IMR-90 (cell line): ENCODE measurements around the gene PRDM15. TPM values are rescaled to one million over a fixed set of nuclear protein-coding genes. Genes with fewer than 3 reads are reported as not detected.
A peak's percentile ranks its signal among the peaks of the same experiment; 100 is the strongest.

Experiments used
- ATAC-seq: fragments of 200-7000 bp; cut with Tn5 transposase; 2 replicates; pipeline ENCODE4 v1.9.1; 2020; ENCODE audit warnings: low read depth, mild to moderate bottlenecking, moderate library complexity
- BruUV-seq: library from RNA; stranded (reverse); fragments of 400-500 nt; replicated peaks from 2 replicates; lab custom pipeline; 2021; lab: Mats Ljungman, UMichigan
- CTCF ChIA-PET: fragments of 300-600 bp; formaldehyde crosslinking; extraction: SDS; loops from one replicate; lab custom pipeline; 2021; ENCODE audit warnings: antibody characterized with exemption; lab: Yijun Ruan, JAX
- POLR2A ChIA-PET: fragments of 300-600 bp; sonication (Branson Sonifier 250); formaldehyde crosslinking; loops from one replicate; lab custom pipeline; 2022; ENCODE audit warnings: antibody characterized with exemption; ENCODE audit not compliant: unreplicated experiment; lab: Charles Lee
- DNase-seq: peaks from one replicate; pipeline ENCODE4 v3.0.0; 2013
- H2AFZ ChIP-seq: replicated peaks from 2 replicates; pipeline ENCODE3; 2013; ENCODE audit warnings: low read length, mild to moderate bottlenecking; ENCODE audit not compliant: poor library complexity
- H2AK5ac ChIP-seq: 2 replicates; pipeline ENCODE4 v1.6.1; 2013; ENCODE audit warnings: low read depth, low read length, inconsistent platforms
- H2AK9ac ChIP-seq: replicated peaks from 2 replicates; pipeline ENCODE3; 2013; ENCODE audit warnings: mild to moderate bottlenecking, low read depth, low read length, moderate library complexity; ENCODE audit not compliant: poor library complexity
- H2BK120ac ChIP-seq: 2 replicates; pipeline ENCODE4 v1.6.1; 2013; ENCODE audit warnings: low read depth, low read length, inconsistent platforms
- H2BK15ac ChIP-seq: 3 replicates; pipeline ENCODE4 v1.6.1; 2013; ENCODE audit warnings: low read depth, low read length, inconsistent platforms
- H2BK20ac ChIP-seq: 2 replicates; pipeline ENCODE4 v1.6.1; 2013; ENCODE audit warnings: low read depth, mild to moderate bottlenecking, inconsistent platforms, low read length, moderate library complexity
- H2BK5ac ChIP-seq: 2 replicates; pipeline ENCODE4 v1.6.1; 2013; ENCODE audit warnings: mild to moderate bottlenecking, low read depth, low read length, inconsistent platforms; ENCODE audit not compliant: poor library complexity, severe bottlenecking
- H3K14ac ChIP-seq: replicated peaks from 2 replicates; pipeline ENCODE4 v1.6.1; 2013; ENCODE audit warnings: low read depth, low read length, inconsistent platforms
- H3K18ac ChIP-seq: 2 replicates; pipeline ENCODE4 v1.6.1; 2013; ENCODE audit warnings: low read depth, low read length, control low read depth
- H3K23ac ChIP-seq: 2 replicates; pipeline ENCODE4 v1.6.1; 2013; ENCODE audit warnings: low read depth, low read length, inconsistent platforms
- H3K27ac ChIP-seq: 2 replicates; pipeline ENCODE4 v1.5.1; 2013; ENCODE audit warnings: mild to moderate bottlenecking, control low read depth, low read length; ENCODE audit not compliant: insufficient read depth
- H3K27me3 ChIP-seq: 2 replicates; pipeline ENCODE4 v1.6.1; 2013; ENCODE audit warnings: low read length; ENCODE audit not compliant: control insufficient read depth, insufficient read depth
- H3K36me3 ChIP-seq: 2 replicates; pipeline ENCODE4 v1.6.1; 2013; ENCODE audit warnings: low read length, mixed read lengths; ENCODE audit not compliant: control insufficient read depth, insufficient read depth
- H3K4ac ChIP-seq: 2 replicates; pipeline ENCODE4 v1.6.1; 2013; ENCODE audit warnings: low read depth, low read length, inconsistent platforms
- H3K4me1 ChIP-seq: 2 replicates; pipeline ENCODE4 v1.6.1; 2013; ENCODE audit warnings: low read length, mixed read lengths; ENCODE audit not compliant: control insufficient read depth, insufficient read depth
- H3K4me2 ChIP-seq: 2 replicates; pipeline ENCODE4 v1.6.1; 2013; ENCODE audit warnings: low read depth, mild to moderate bottlenecking, control low read depth, low read length, moderate library complexity
- H3K4me3 ChIP-seq: 2 replicates; pipeline ENCODE4 v1.5.1; 2013; ENCODE audit warnings: low read depth, mild to moderate bottlenecking, control low read depth, low read length, moderate library complexity; ENCODE audit not compliant: insufficient read depth
- H3K56ac ChIP-seq: 2 replicates; pipeline ENCODE4 v1.6.1; 2013; ENCODE audit warnings: low read length, inconsistent platforms; ENCODE audit not compliant: insufficient read depth; ENCODE audit errors: extremely low read depth
- H3K79me1 ChIP-seq, 2 experiments: 2 replicates each; pipeline ENCODE4 v1.6.1; 2013; ENCODE audit warnings: low read length in 2 of 2, inconsistent platforms in 1 of 2, low read depth in 1 of 2
- H3K9ac ChIP-seq: 2 replicates; pipeline ENCODE4 v1.6.1; 2013; ENCODE audit warnings: low read depth, low read length, control low read depth
- H3K9me1 ChIP-seq: 2 replicates; pipeline ENCODE4 v1.6.1; 2013; ENCODE audit warnings: low read length, inconsistent platforms; ENCODE audit not compliant: insufficient read depth
- H3K9me3 ChIP-seq: 2 replicates; pipeline ENCODE4 v1.6.1; 2013; ENCODE audit warnings: low read length; ENCODE audit not compliant: control insufficient read depth, insufficient read depth
- H4K20me1 ChIP-seq: 2 replicates; pipeline ENCODE4 v1.6.1; 2013; ENCODE audit warnings: low read length, inconsistent platforms; ENCODE audit not compliant: insufficient read depth
- H4K5ac ChIP-seq: 2 replicates; pipeline ENCODE4 v1.6.1; 2013; ENCODE audit warnings: mild to moderate bottlenecking, low read depth, low read length, control low read depth
- H4K8ac ChIP-seq, 2 experiments: 2 replicates each; pipeline ENCODE4 v1.6.1; 2013; ENCODE audit warnings: low read depth in 2 of 2, low read length in 2 of 2, control low read depth in 1 of 2, inconsistent platforms in 1 of 2
- H4K91ac ChIP-seq: 2 replicates; pipeline ENCODE4 v1.6.1; 2013; ENCODE audit warnings: low read depth, low read length, inconsistent platforms; ENCODE audit not compliant: insufficient read depth
- BHLHE40 ChIP-seq: fragments of 150-350 bp; IDR thresholded peaks from 2 replicates; pipeline ENCODE4 v1.6.1; 2016; ENCODE audit warnings: mild to moderate bottlenecking, low read depth, low read length
- CEBPB ChIP-seq: IDR thresholded peaks from 2 replicates; pipeline ENCODE4 v1.6.1; 2012; ENCODE audit warnings: low read depth, low read length, improper control_type of control experiment
- CHD1 ChIP-seq: IDR thresholded peaks from 2 replicates; pipeline ENCODE4 v1.6.1; 2012; ENCODE audit warnings: low read depth, low read length, improper control_type of control experiment
- FOS ChIP-seq: fragments of 150-350 bp; IDR thresholded peaks from 2 replicates; pipeline ENCODE4 v1.6.1; 2016; ENCODE audit warnings: low read depth, low read length
- MAFK ChIP-seq: IDR thresholded peaks from 2 replicates; pipeline ENCODE4 v1.6.1; 2012; ENCODE audit warnings: low read depth, low read length, improper control_type of control experiment
- MAZ ChIP-seq: IDR thresholded peaks from 2 replicates; pipeline ENCODE4 v1.6.1; 2012; ENCODE audit warnings: low read depth, mild to moderate bottlenecking, low read length, improper control_type of control experiment, moderate library complexity, borderline replicate concordance
- MXI1 ChIP-seq: IDR thresholded peaks from 2 replicates; pipeline ENCODE4 v1.6.1; 2012; ENCODE audit warnings: low read depth, mild to moderate bottlenecking, low read length, moderate library complexity, borderline replicate concordance
- NFE2L2 ChIP-seq: fragments of 150-350 bp; IDR thresholded peaks from 2 replicates; pipeline ENCODE4 v1.6.1; 2016; ENCODE audit warnings: low read depth, mild to moderate bottlenecking, low read length
- POLR2A ChIP-seq: IDR thresholded peaks from 2 replicates; pipeline ENCODE4 v1.6.1; 2012; ENCODE audit warnings: mild to moderate bottlenecking, low read depth, low read length
- RAD21 ChIP-seq: IDR thresholded peaks from 2 replicates; pipeline ENCODE4 v1.6.1; 2012; ENCODE audit warnings: low read length, improper control_type of control experiment
- RCOR1 ChIP-seq: IDR thresholded peaks from 2 replicates; pipeline ENCODE4 v1.6.1; 2012; ENCODE audit warnings: mild to moderate bottlenecking, low read length, improper control_type of control experiment; ENCODE audit not compliant: insufficient replicate concordance
- RFX5 ChIP-seq: IDR thresholded peaks from 2 replicates; pipeline ENCODE4 v1.8.0; 2012; ENCODE audit warnings: low read depth, mild to moderate bottlenecking, low read length, moderate library complexity
- SMC3 ChIP-seq: fragments of 150-350 bp; IDR thresholded peaks from 2 replicates; pipeline ENCODE4 v1.6.1; 2016; ENCODE audit warnings: low read depth, mild to moderate bottlenecking, antibody characterized with exemption, low read length, moderate library complexity
- WGBS, 2 experiments: methylation state at CpG; one replicate each; pipeline versions ENCODE4 v1.1.5 to v1.1.7; 2013; ENCODE audit warnings: missing lambda C conversion rate in 2 of 2; ENCODE audit not compliant: insufficient read length in 1 of 2; ENCODE audit errors: extremely low coverage in 2 of 2; 5-methylcytosine and 5-hydroxymethylcytosine counted together
- dilution Hi-C: fragments of 300-500 bp; cut with HindIII; formaldehyde crosslinking; loops from one replicate; pipeline ENCODE4 v1.14.3; 2018; ENCODE audit warnings: low sequenced_read_pairs; ENCODE audit not compliant: unreplicated experiment
- in situ Hi-C: fragments of 300-500 bp; cut with MboI; formaldehyde crosslinking; loops from 3 replicates; pipeline ENCODE4 v1.14.3; 2019; ENCODE audit warnings: low sequenced_read_pairs, inconsistent platforms, mixed read lengths
- intact Hi-C: fragments of 100-400 bp; cut with micrococcal nuclease; formaldehyde crosslinking; loops from 2 replicates; pipeline ENCODE4 v1.10.0; 2022
- polyA plus RNA-seq, 3 experiments: library from polyadenylated mRNA; depleted of rRNA; stranded (reverse); fragments of >200 nt; gene quantifications; 2 replicates each; pipeline ENCODE4 v1.2.3, GENCODE V29; 2012; ENCODE audit warnings: low replicate concordance in 1 of 3
- total RNA-seq: library from RNA; depleted of rRNA; stranded (reverse); fragments of >200 nt; gene quantifications from 2 replicates; pipeline ENCODE4 v1.2.3, GENCODE V29; 2012
- TF ChIP-seq, protein P1 (sequence below): conservative IDR thresholded peaks from 2 replicates; pipeline ENCODE4 v1.5.1; 2012; ENCODE audit warnings: mild to moderate bottlenecking, low read depth, low read length, improper control_type of control experiment
- TF ChIP-seq, protein P2 (sequence below): fragments of 150-350 bp; IDR thresholded peaks from 2 replicates; pipeline ENCODE4 v1.6.1; 2016; ENCODE audit warnings: low read depth, mild to moderate bottlenecking, low read length, moderate library complexity, borderline replicate concordance
- TF ChIP-seq, protein P3 (sequence below): fragments of 150-350 bp; IDR thresholded peaks from 2 replicates; pipeline ENCODE4 v1.6.1; 2017; ENCODE audit warnings: mild to moderate bottlenecking, antibody characterized with exemption, low read length, low read depth

PRDM15 gene
- total and polyA plus RNA-seq, 2 of the 4 experiments (the other 2 are of a cell fraction), result 7.3 to 8.8 TPM

DNA sequence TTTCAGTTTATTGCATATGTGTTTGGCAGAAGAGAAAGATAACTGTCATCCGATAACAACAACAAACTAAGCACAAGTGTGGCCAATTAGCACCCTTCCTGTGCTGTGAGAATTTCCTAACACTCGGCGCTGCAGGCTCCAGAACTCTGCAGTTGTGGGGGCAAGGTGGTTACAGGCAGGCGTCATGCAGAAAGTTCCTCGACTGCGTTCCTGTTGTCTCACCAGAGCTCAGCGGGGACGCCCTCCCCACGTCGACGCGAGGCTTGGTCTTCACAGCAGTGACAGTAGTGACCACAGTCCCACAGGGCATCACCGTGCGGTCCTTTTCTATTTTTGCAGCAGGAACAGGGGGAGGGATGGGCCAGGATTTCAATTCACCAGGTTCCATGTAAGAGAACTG, 27.6 kb upstream of the PRDM15 start:
- Histone ChIP-seq H2BK120ac (no peak overlapping the region), H2BK5ac (no peak overlapping the region), H3K9me3 (no peaks in the 10 kb centered on the region), H3K14ac (no peak overlapping the region), H3K4me1 (no peaks in the 10 kb centered on the region), H3K18ac (no peak overlapping the region), H2AFZ (no peak overlapping the region), H3K79me1 (no peaks in the 10 kb centered on the region), H2BK15ac (no peak overlapping the region), H4K20me1 (no peaks in the 10 kb centered on the region), H3K27me3 (no peaks in the 10 kb centered on the region), H4K91ac (no peak overlapping the region), H4K5ac (no peak overlapping the region), H3K9me1 (no peaks in the 10 kb centered on the region; the same call in 1 of the 2 replicates), H2AK9ac (peak overlapping the region; percentile 50), H2BK20ac (no peak overlapping the region), H2AK5ac (no peak overlapping the region), H3K56ac (no peak overlapping the region), H4K8ac (no peak overlapping the region), H3K9ac (no peak overlapping the region), H3K4me2 (no peak overlapping the region), H3K4ac (no peak overlapping the region), H3K23ac (no peak overlapping the region), H3K36me3 (peaks cover 34% of the 10 kb centered on the region), H3K27ac (no peak overlapping the region), H3K4me3 (no peak overlapping the region)
- WGBS, 2 experiments, result 76% methylated on average over 5 of the region's 14 CpGs; no CpG with 5 or more reads in 1 of the 2 experiments
- no peak for ATAC-seq
- intact Hi-C loops, result no loop called here
- in situ Hi-C loops, result no loop called here
- POLR2A ChIA-PET, result no interaction called here
- dilution Hi-C loops, result no loop called here
- CTCF ChIA-PET, result no interaction called here
- no peak for TF ChIP-seq MAFK
- TF ChIP-seq CHD1, result no peak
- TF ChIP-seq, protein P1, sequence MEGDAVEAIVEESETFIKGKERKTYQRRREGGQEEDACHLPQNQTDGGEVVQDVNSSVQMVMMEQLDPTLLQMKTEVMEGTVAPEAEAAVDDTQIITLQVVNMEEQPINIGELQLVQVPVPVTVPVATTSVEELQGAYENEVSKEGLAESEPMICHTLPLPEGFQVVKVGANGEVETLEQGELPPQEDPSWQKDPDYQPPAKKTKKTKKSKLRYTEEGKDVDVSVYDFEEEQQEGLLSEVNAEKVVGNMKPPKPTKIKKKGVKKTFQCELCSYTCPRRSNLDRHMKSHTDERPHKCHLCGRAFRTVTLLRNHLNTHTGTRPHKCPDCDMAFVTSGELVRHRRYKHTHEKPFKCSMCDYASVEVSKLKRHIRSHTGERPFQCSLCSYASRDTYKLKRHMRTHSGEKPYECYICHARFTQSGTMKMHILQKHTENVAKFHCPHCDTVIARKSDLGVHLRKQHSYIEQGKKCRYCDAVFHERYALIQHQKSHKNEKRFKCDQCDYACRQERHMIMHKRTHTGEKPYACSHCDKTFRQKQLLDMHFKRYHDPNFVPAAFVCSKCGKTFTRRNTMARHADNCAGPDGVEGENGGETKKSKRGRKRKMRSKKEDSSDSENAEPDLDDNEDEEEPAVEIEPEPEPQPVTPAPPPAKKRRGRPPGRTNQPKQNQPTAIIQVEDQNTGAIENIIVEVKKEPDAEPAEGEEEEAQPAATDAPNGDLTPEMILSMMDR, result no peak
- no peak for TF ChIP-seq SMC3
- TF ChIP-seq NFE2L2, result no peak
- no peak for TF ChIP-seq MXI1
- no peak for TF ChIP-seq RAD21
- TF ChIP-seq CEBPB, result no peak
- TF ChIP-seq MAZ, result no peak
- TF ChIP-seq FOS, result no peak
- no peak for TF ChIP-seq RCOR1
- TF ChIP-seq, protein P2, sequence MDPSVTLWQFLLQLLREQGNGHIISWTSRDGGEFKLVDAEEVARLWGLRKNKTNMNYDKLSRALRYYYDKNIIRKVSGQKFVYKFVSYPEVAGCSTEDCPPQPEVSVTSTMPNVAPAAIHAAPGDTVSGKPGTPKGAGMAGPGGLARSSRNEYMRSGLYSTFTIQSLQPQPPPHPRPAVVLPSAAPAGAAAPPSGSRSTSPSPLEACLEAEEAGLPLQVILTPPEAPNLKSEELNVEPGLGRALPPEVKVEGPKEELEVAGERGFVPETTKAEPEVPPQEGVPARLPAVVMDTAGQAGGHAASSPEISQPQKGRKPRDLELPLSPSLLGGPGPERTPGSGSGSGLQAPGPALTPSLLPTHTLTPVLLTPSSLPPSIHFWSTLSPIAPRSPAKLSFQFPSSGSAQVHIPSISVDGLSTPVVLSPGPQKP, result no peak
- no peak for TF ChIP-seq RFX5
- no peak for TF ChIP-seq POLR2A
- TF ChIP-seq BHLHE40, result no peak
- TF ChIP-seq, protein P3, sequence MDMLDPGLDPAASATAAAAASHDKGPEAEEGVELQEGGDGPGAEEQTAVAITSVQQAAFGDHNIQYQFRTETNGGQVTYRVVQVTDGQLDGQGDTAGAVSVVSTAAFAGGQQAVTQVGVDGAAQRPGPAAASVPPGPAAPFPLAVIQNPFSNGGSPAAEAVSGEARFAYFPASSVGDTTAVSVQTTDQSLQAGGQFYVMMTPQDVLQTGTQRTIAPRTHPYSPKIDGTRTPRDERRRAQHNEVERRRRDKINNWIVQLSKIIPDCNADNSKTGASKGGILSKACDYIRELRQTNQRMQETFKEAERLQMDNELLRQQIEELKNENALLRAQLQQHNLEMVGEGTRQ, result no peak
- no TSS peak for BruUV-seq
- DNase-seq, result no peak
